Neural progenitor cell (in vitro differentiated cells): ENCODE results near the gene SMARCAL1. TPM values are rescaled to one million over a fixed set of nuclear protein-coding genes. Genes with fewer than 3 reads are reported as not detected.

ENCODE experiments used
- DNase-seq: peaks from one replicate; pipeline ENCODE4 v3.0.0-alpha.2; 2016; ENCODE audit warnings: low spot score
- H2AFZ ChIP-seq: fragments of 200-600 bp; sonication (generic); replicated peaks from 2 replicates; pipeline ENCODE4 v1.6.1; 2016; ENCODE audit warnings: antibody characterized with exemption
- H3F3A ChIP-seq: fragments of 200-600 bp; sonication (generic); 2 replicates; pipeline ENCODE4 v1.6.1; 2016; ENCODE audit warnings: antibody characterized with exemption, low read depth
- H3K27ac ChIP-seq: fragments of 200-600 bp; sonication (generic); 2 replicates; pipeline ENCODE4 v1.5.1; 2016; ENCODE audit warnings: mild to moderate bottlenecking
- H3K27me3 ChIP-seq: fragments of 200-600 bp; sonication (generic); 2 replicates; pipeline ENCODE4 v1.6.1; 2016; ENCODE audit warnings: mild to moderate bottlenecking, moderate library complexity
- H3K36me3 ChIP-seq: fragments of 200-600 bp; sonication (generic); 2 replicates; pipeline ENCODE4 v1.5.1; 2016
- H3K4me1 ChIP-seq: fragments of 200-600 bp; sonication (generic); 2 replicates; pipeline ENCODE4 v1.6.1; 2016; ENCODE audit warnings: mixed run types
- H3K4me2 ChIP-seq: fragments of 200-600 bp; sonication (generic); 2 replicates; pipeline ENCODE4 v1.6.1; 2016
- H3K4me3 ChIP-seq: fragments of 200-600 bp; sonication (generic); 2 replicates; pipeline ENCODE4 v1.5.1; 2016
- H3K79me2 ChIP-seq: fragments of 200-600 bp; sonication (generic); 2 replicates; pipeline ENCODE4 v1.6.1; 2016; ENCODE audit warnings: low read depth
- H3K9ac ChIP-seq: fragments of 200-600 bp; sonication (generic); 2 replicates; pipeline ENCODE4 v1.6.1; 2016
- H3K9me3 ChIP-seq: fragments of 200-600 bp; sonication (generic); 2 replicates; pipeline ENCODE4 v1.5.1; 2016; ENCODE audit warnings: low read depth
- H4K20me1 ChIP-seq: fragments of 200-600 bp; sonication (generic); 2 replicates; pipeline ENCODE4 v1.6.1; 2016; ENCODE audit warnings: low read depth
- H3K27ac Mint-ChIP-seq: 3 replicates; pipeline ENCODE4 v1.8.0; 2021; ENCODE audit warnings: mixed read lengths
- H3K27me3 Mint-ChIP-seq: 2 replicates; pipeline ENCODE4 v1.8.0; 2022; ENCODE audit warnings: low read depth, mild to moderate bottlenecking, inconsistent platforms, moderate library complexity, mixed read lengths; ENCODE audit not compliant: insufficient read depth
- H3K36me3 Mint-ChIP-seq: 3 replicates; pipeline ENCODE4 v1.8.0; 2021; ENCODE audit warnings: mixed read lengths
- H3K4me1 Mint-ChIP-seq: 3 replicates; pipeline ENCODE4 v1.8.0; 2021; ENCODE audit warnings: mixed read lengths
- H3K4me3 Mint-ChIP-seq: 3 replicates; pipeline ENCODE4 v1.8.0; 2021; ENCODE audit warnings: mild to moderate bottlenecking, moderate library complexity, mixed read lengths
- H3K9me3 Mint-ChIP-seq: 3 replicates; pipeline ENCODE4 v1.8.0; 2020; ENCODE audit warnings: mixed read lengths
- EZH2 ChIP-seq: fragments of 200-600 bp; sonication (generic); IDR thresholded peaks from 2 replicates; pipeline ENCODE4 v1.6.1; 2017; ENCODE audit warnings: antibody characterized with exemption, mild to moderate bottlenecking, moderate library complexity
- EZH2phosphoT487 ChIP-seq: fragments of 200-600 bp; sonication (generic); IDR thresholded peaks from 2 replicates; pipeline ENCODE4 v1.6.1; 2017; ENCODE audit warnings: antibody characterized with exemption
- total RNA-seq: library from RNA; depleted of rRNA; stranded (reverse); fragments of >200 nt; gene quantifications from 2 replicates; pipeline ENCODE4 v1.2.3, GENCODE V29; 2015; ENCODE audit warnings: low replicate concordance
- TF ChIP-seq, protein P1 (sequence below): fragments of 200-600 bp; sonication (generic); IDR thresholded peaks from 2 replicates; pipeline ENCODE4 v1.5.1; 2017; ENCODE audit warnings: antibody characterized with exemption, mild to moderate bottlenecking

Gene SMARCAL1
- total RNA-seq, 1 donor from 2014 or later, result 21.9 TPM

DNA sequence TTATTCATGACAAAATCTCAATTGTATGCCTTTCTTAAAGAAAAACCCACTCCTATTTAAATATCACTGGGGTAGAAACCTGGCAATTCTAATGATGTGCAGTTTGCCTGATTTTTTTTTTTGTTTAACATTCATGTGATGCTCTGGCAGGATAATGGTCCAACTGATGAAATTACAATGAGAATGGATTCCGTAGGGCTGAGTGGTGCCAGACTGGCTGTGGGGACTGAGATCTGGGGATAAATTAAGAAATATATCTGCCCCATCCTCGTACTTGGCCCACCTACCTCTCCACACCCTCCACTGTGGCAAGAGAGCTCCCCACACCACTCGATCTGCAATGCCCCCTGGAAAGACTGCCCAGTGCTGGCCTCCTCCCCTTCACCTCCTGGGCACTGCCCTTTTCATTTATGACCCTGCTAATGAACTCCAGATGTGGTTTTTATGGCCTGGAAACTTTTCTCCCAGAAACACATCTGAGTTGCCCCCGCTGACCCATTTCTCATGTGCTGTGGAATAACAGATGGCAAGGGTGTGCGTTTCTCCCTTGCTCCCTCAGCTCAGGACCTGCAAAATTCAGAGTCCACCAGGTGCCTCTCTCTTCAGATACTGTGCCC, 53.4 kb downstream of the SMARCAL1 start:
- H3K27ac Mint-ChIP-seq, result no peak overlapping the region
- H3K9me3 Mint-ChIP-seq, result no peaks in the 10 kb centered on the region
- no peaks in the 10 kb centered on the region for H3K4me1 Mint-ChIP-seq
- no peaks in the 10 kb centered on the region for H3F3A ChIP-seq
- no peak overlapping the region for H3K9ac ChIP-seq
- no peaks in the 10 kb centered on the region for H3K79me2 ChIP-seq
- H3K4me2 ChIP-seq, result no peak overlapping the region
- H3K27me3 Mint-ChIP-seq, result no peaks in the 10 kb centered on the region
- no peaks in the 10 kb centered on the region for H3K36me3 ChIP-seq
- no peaks in the 10 kb centered on the region for H4K20me1 ChIP-seq
- no peaks in the 10 kb centered on the region for H3K9me3 ChIP-seq
- no peak overlapping the region for H3K4me3 Mint-ChIP-seq
- no peak overlapping the region for H3K4me3 ChIP-seq
- TF ChIP-seq EZH2 (no peak), EZH2phosphoT487 (no peak)
- TF ChIP-seq, protein P1, sequence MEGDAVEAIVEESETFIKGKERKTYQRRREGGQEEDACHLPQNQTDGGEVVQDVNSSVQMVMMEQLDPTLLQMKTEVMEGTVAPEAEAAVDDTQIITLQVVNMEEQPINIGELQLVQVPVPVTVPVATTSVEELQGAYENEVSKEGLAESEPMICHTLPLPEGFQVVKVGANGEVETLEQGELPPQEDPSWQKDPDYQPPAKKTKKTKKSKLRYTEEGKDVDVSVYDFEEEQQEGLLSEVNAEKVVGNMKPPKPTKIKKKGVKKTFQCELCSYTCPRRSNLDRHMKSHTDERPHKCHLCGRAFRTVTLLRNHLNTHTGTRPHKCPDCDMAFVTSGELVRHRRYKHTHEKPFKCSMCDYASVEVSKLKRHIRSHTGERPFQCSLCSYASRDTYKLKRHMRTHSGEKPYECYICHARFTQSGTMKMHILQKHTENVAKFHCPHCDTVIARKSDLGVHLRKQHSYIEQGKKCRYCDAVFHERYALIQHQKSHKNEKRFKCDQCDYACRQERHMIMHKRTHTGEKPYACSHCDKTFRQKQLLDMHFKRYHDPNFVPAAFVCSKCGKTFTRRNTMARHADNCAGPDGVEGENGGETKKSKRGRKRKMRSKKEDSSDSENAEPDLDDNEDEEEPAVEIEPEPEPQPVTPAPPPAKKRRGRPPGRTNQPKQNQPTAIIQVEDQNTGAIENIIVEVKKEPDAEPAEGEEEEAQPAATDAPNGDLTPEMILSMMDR, result no peak
- no peak overlapping the region for H2AFZ ChIP-seq
- no peak overlapping the region for H3K27ac ChIP-seq
- peaks cover 23% of the 10 kb centered on the region for H3K36me3 Mint-ChIP-seq
- DNase-seq, result no peak
- no peaks in the 10 kb centered on the region for H3K27me3 ChIP-seq
- H3K4me1 ChIP-seq, result no peaks in the 10 kb centered on the region

DNA sequence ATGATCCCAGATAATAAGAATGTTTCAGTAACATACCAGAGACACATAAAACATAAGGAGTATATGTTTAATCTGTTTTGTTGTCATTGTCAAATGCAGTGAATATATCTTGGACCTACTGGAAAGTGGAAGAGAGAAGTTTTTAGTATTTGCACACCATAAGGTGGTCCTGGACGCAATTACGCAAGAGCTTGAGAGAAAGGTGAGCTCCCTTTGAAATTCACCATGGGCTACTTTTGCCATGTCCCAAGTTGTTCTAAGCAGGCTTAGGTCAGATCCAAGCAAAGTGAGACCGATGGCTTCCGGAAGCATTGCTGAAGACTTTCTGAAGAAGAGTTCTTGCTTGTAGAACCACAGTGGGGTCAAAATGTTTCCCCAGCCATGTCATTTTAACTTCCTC, 55.6 kb downstream of the SMARCAL1 start:
- Histone ChIP-seq H3K79me2 (no peaks in the 10 kb centered on the region), H2AFZ (no peak overlapping the region), H3K4me1 (no peaks in the 10 kb centered on the region), H3K9ac (no peak overlapping the region), H3K36me3 (no peaks in the 10 kb centered on the region), H4K20me1 (no peaks in the 10 kb centered on the region), H3F3A (no peaks in the 10 kb centered on the region), H3K4me2 (no peak overlapping the region), H3K27me3 (no peaks in the 10 kb centered on the region), H3K9me3 (no peaks in the 10 kb centered on the region), H3K4me3 (no peak overlapping the region), H3K27ac (no peak overlapping the region)
- no peaks in the 10 kb centered on the region for H3K4me1 Mint-ChIP-seq
- TF ChIP-seq EZH2, result no peak
- TF ChIP-seq, protein P1, result no peak
- TF ChIP-seq EZH2phosphoT487, result no peak
- H3K4me3 Mint-ChIP-seq, result no peak overlapping the region
- H3K36me3 Mint-ChIP-seq, result peaks cover 18% of the 10 kb centered on the region
- no peaks in the 10 kb centered on the region for H3K27me3 Mint-ChIP-seq
- no peaks in the 10 kb centered on the region for H3K9me3 Mint-ChIP-seq
- DNase-seq, result no peak
- no peak overlapping the region for H3K27ac Mint-ChIP-seq

DNA sequence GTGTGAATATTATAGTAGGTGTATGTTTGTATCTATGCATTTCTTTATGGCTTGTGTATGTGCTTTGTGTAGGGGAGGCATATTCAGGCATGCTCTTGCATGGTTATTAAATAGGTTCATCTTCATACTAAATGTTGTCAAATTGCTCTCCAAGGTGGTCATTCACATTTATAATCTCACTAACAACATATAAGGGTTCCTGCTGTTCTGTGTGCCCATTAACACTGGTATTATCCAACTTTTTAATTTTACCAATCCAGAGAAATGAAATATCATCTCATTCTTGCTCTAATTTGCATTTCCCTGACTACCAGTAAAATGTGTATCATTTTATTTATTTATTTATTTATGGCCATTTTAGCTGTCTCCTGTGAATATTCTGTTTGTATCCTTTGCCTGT, 57.4 kb downstream of the SMARCAL1 start:
- Histone ChIP-seq H3K27ac (no peak overlapping the region), H4K20me1 (no peaks in the 10 kb centered on the region), H3K9ac (no peak overlapping the region), H3K4me3 (no peak overlapping the region), H3K36me3 (no peaks in the 10 kb centered on the region), H3K4me1 (no peaks in the 10 kb centered on the region), H2AFZ (no peak overlapping the region), H3K9me3 (no peaks in the 10 kb centered on the region), H3K4me2 (no peak overlapping the region), H3K27me3 (no peaks in the 10 kb centered on the region), H3K79me2 (no peaks in the 10 kb centered on the region), H3F3A (no peaks in the 10 kb centered on the region)
- no peak for DNase-seq
- H3K4me1 Mint-ChIP-seq, result no peaks in the 10 kb centered on the region
- no peaks in the 10 kb centered on the region for H3K27me3 Mint-ChIP-seq
- no peak overlapping the region for H3K27ac Mint-ChIP-seq
- no peaks in the 10 kb centered on the region for H3K9me3 Mint-ChIP-seq
- no peak overlapping the region for H3K4me3 Mint-ChIP-seq
- H3K36me3 Mint-ChIP-seq, result peaks cover 19% of the 10 kb centered on the region
- TF ChIP-seq, protein P1, result no peak
- TF ChIP-seq EZH2phosphoT487 (no peak), EZH2 (no peak)
